SK-N-MC (cell line): ENCODE results near the gene NAA60.

Experiments used
- EZH2 ChIP-seq: fragments of 200-600 bp; sonication (generic); IDR thresholded peaks from one replicate; pipeline ENCODE4 v1.6.1; 2017; ENCODE audit warnings: antibody characterized with exemption
- POLR2AphosphoS5 ChIP-seq: IDR thresholded peaks from 2 replicates; pipeline ENCODE4 v1.6.1; 2012; ENCODE audit warnings: mild to moderate bottlenecking, low read depth, low read length, borderline replicate concordance

GRCh38 chr16:3494386-3494973 lies 51.0 kb downstream of the NAA60 start:
- TF ChIP-seq EZH2 (no peak), POLR2AphosphoS5 (no peak)
